ENCODE data around the gene PLCH1.

DNA sequence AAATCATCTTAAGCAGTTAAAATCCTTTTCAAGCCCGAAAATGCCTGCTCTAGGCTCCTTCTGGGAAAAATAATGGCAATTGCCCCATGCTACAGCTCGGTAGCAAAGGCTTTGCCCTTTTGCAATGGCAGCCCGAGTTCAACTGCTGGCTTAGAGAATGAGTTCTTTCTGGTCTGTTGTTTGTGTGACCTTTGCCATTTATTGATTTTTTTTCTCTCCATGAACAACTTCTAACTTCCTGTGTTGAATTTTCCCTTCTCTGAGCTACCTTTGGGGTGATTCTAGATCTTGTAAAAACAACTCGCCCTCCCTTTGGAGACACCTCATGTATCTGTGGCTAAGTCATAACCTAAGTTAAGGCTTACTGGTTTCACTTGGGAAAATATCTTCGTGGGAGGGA lies 139.3 kb downstream of the PLCH1 start:
- no peak for TF ChIP-seq EZH2 (IDR thresholded peaks at IDR 0.05)
- no peak for TF ChIP-seq POLR2AphosphoS5 (IDR thresholded peaks at IDR 0.05; ENCODE audit: borderline replicate concordance, low read depth, low read length)
- TF ChIP-seq FOXP2 (optimal IDR thresholded peaks at IDR 0.05; ENCODE audit: control extremely low read depth, extremely low read length, insufficient read depth): no peak
